ENCODE measurements around the gene CRY2. TPM values are rescaled to one million over a fixed set of nuclear protein-coding genes. Genes with fewer than 3 reads are reported as not detected.

The CRY2 gene
- total and polyA plus RNA-seq, 2 of the 13 experiments (the other 11 are each of a cell fraction or from before 2014, with no cell fraction given): 10.1 to 12.2 TPM

DNA sequence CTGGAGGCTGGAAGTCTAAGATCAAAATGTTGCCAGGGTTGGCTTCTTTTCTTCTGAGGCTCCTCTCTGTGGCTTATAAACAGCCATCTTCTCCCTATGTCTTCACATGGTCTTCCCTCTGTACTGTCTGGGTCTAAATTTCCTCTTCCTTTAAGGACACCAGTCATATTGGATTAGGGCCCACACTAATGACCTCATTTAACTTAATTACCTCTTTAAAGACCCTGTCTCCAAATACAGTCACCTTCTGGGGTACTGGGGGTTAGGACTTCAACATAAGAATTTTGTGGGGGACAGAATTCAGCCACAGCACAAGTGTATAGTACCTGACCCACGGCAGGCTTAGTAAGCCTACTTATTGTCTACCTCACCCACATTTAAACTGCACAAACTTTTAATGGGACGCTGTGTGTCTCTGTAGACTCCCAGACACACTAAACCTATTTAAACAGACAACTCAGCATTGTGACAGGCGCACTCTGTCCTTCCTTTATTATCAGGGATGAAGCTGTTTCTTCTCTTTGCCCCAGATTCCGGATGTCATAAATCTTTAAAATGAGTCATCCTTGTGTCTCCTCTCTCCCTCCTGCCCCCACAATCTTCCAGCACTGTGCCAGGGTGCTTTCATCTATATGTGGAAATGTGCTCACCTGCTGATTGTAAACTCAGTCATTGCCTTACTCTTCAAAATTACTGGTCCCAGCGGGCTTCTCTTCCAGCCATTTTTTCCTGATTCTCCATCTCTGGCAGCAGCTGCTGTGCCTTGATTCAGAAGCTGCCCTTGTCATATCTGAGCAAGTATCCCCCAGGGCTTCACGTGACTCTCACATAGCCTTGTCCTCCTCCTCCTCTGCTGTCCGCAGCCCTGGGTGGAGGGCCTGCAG lies 32.8 kb downstream of the CRY2 start:
- BruUV-seq (replicated peaks): no TSS peak
- POLR2A ChIA-PET: no interaction called here
- TF ChIP-seq NCOR1 (IDR thresholded peaks at IDR 0.05; ENCODE audit: borderline replicate concordance, low read length) (no peak), ZKSCAN8 (CRISPR knock-in tag; IDR thresholded peaks at IDR 0.05; ENCODE audit: borderline replicate concordance) (no peak), HDAC1 (CRISPR knock-in tag; IDR thresholded peaks at IDR 0.05) (no peak), CEBPG (CRISPR knock-in tag; IDR thresholded peaks at IDR 0.05) (no peak), KLF16 (CRISPR knock-in tag; IDR thresholded peaks at IDR 0.05) (no peak), ZNF777 (CRISPR knock-in tag; IDR thresholded peaks at IDR 0.05) (no peak), SRSF1 (optimal IDR thresholded peaks at IDR 0.05; ENCODE audit: low read depth, low read length) (no peak), RNF2 (conservative IDR thresholded peaks at IDR 0.05; ENCODE audit: low read depth) (no peak)
- TF ChIP-seq, protein P1, sequence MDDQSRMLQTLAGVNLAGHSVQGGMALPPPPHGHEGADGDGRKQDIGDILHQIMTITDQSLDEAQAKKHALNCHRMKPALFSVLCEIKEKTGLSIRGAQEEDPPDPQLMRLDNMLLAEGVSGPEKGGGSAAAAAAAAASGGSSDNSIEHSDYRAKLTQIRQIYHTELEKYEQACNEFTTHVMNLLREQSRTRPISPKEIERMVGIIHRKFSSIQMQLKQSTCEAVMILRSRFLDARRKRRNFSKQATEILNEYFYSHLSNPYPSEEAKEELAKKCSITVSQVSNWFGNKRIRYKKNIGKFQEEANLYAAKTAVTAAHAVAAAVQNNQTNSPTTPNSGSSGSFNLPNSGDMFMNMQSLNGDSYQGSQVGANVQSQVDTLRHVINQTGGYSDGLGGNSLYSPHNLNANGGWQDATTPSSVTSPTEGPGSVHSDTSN (CRISPR knock-in tag; IDR thresholded peaks at IDR 0.05; ENCODE audit: borderline replicate concordance): no peak
- TF ChIP-seq, protein P2, sequence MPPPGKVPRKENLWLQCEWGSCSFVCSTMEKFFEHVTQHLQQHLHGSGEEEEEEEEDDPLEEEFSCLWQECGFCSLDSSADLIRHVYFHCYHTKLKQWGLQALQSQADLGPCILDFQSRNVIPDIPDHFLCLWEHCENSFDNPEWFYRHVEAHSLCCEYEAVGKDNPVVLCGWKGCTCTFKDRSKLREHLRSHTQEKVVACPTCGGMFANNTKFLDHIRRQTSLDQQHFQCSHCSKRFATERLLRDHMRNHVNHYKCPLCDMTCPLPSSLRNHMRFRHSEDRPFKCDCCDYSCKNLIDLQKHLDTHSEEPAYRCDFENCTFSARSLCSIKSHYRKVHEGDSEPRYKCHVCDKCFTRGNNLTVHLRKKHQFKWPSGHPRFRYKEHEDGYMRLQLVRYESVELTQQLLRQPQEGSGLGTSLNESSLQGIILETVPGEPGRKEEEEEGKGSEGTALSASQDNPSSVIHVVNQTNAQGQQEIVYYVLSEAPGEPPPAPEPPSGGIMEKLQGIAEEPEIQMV (CRISPR knock-in tag; IDR thresholded peaks at IDR 0.05; ENCODE audit: low read depth): no peak
- TF ChIP-seq, protein P3, sequence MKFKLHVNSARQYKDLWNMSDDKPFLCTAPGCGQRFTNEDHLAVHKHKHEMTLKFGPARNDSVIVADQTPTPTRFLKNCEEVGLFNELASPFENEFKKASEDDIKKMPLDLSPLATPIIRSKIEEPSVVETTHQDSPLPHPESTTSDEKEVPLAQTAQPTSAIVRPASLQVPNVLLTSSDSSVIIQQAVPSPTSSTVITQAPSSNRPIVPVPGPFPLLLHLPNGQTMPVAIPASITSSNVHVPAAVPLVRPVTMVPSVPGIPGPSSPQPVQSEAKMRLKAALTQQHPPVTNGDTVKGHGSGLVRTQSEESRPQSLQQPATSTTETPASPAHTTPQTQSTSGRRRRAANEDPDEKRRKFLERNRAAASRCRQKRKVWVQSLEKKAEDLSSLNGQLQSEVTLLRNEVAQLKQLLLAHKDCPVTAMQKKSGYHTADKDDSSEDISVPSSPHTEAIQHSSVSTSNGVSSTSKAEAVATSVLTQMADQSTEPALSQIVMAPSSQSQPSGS (CRISPR knock-in tag; IDR thresholded peaks at IDR 0.05): no peak
- TF ChIP-seq, protein P4, sequence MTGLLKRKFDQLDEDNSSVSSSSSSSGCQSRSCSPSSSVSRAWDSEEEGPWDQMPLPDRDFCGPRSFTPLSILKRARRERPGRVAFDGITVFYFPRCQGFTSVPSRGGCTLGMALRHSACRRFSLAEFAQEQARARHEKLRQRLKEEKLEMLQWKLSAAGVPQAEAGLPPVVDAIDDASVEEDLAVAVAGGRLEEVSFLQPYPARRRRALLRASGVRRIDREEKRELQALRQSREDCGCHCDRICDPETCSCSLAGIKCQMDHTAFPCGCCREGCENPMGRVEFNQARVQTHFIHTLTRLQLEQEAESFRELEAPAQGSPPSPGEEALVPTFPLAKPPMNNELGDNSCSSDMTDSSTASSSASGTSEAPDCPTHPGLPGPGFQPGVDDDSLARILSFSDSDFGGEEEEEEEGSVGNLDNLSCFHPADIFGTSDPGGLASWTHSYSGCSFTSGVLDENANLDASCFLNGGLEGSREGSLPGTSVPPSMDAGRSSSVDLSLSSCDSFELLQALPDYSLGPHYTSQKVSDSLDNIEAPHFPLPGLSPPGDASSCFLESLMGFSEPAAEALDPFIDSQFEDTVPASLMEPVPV (CRISPR knock-in tag; IDR thresholded peaks at IDR 0.05): no peak
- TF ChIP-seq, protein P5, sequence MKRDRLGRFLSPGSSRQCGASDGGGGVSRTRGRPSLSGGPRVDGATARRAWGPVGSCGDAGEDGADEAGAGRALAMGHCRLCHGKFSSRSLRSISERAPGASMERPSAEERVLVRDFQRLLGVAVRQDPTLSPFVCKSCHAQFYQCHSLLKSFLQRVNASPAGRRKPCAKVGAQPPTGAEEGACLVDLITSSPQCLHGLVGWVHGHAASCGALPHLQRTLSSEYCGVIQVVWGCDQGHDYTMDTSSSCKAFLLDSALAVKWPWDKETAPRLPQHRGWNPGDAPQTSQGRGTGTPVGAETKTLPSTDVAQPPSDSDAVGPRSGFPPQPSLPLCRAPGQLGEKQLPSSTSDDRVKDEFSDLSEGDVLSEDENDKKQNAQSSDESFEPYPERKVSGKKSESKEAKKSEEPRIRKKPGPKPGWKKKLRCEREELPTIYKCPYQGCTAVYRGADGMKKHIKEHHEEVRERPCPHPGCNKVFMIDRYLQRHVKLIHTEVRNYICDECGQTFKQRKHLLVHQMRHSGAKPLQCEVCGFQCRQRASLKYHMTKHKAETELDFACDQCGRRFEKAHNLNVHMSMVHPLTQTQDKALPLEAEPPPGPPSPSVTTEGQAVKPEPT (CRISPR knock-in tag; IDR thresholded peaks at IDR 0.05; ENCODE audit: low read depth): no peak
- TF ChIP-seq, protein P6, sequence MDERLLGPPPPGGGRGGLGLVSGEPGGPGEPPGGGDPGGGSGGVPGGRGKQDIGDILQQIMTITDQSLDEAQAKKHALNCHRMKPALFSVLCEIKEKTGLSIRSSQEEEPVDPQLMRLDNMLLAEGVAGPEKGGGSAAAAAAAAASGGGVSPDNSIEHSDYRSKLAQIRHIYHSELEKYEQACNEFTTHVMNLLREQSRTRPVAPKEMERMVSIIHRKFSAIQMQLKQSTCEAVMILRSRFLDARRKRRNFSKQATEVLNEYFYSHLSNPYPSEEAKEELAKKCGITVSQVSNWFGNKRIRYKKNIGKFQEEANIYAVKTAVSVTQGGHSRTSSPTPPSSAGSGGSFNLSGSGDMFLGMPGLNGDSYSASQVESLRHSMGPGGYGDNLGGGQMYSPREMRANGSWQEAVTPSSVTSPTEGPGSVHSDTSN (CRISPR knock-in tag; IDR thresholded peaks at IDR 0.05): no peak

More for the DNA sequence above, 32.8 kb downstream of the CRY2 start:
- Histone ChIP-seq H4K20me1 (ENCODE audit: insufficient read depth, low read length) (peaks cover 11% of the 10 kb centered on the region; the same call in 1 of the 2 replicates), H3K9ac (ENCODE audit: insufficient read depth, low read depth, low read length) (no peak overlapping the region), H2AFZ (ENCODE audit: low read length) (no peak overlapping the region), H3K9me3 (ENCODE audit: low read length) (no peaks in the 10 kb centered on the region), H3K27me3 (ENCODE audit: control insufficient read depth in 1 of 2, insufficient read depth in 2 of 2, low read length in 2 of 2) (no peaks in the 10 kb centered on the region), H3K4me3 (replicated peaks in 1 of 3; ENCODE audit: insufficient read depth in 1 of 3, low read depth in 2 of 3, low read length in 3 of 3) (no peak overlapping the region), H3K27ac (ENCODE audit: extremely low read length, insufficient read depth, low read length) (no peak overlapping the region), H3K4me2 (ENCODE audit: low read depth, low read length) (no peak overlapping the region), H3K36me3 (replicated peaks in 1 of 2; ENCODE audit: control insufficient read depth in 1 of 2, insufficient read depth in 2 of 2, low read length in 2 of 2) (peaks cover 14 to 24% of the 10 kb centered on the region in 2 experiments), H3K79me2 (ENCODE audit: insufficient read depth, low read length) (no peaks in the 10 kb centered on the region), H3K4me1 (ENCODE audit: insufficient read depth, low read length) (no peaks in the 10 kb centered on the region)
- in situ Hi-C loops (cut with HindIII; ENCODE audit: extremely low pct_ligation_motif_present, low pct_unique_long_range_greater_than_20kb): no loop called here
- FAIRE-seq: no peak
- 92% methylated on average over 6 of the region's 7 CpGs for WGBS (ENCODE audit: low lambda C conversion rate)
- CTCF ChIA-PET (ENCODE audit: low intra/inter-chr PET ratio, low total read pairs): no interaction called here
- ATAC-seq: no peak
- no peak for DNase-seq (ENCODE audit: low spot score)
- intact Hi-C loops (cut with micrococcal nuclease; ENCODE audit: unreplicated experiment): no loop called here

Data from HepG2 (cell line).